ENCODE results near the gene PDIA5. TPM values are rescaled to one million over a fixed set of nuclear protein-coding genes. Genes with fewer than 3 reads are reported as not detected.

PDIA5 gene
- total and polyA plus RNA-seq, 2 donors (not counting 1 experiment from before 2014, with no cell fraction given) = 2.6 to 3.8 TPM

GRCh38 chr3:123067689-123068600 lies 1.1 kb downstream of the PDIA5 start:
- Histone ChIP-seq H3K79me2 (ENCODE audit: control insufficient read depth, insufficient read depth, low read length) (peaks cover 39% of the 10 kb centered on the region), H3K4me1 (ENCODE audit: control insufficient read depth in 2 of 2, insufficient read depth in 2 of 2, low read length in 2 of 2) (peaks cover 9 to 10% of the 10 kb centered on the region in 2 donors), H4K20me1 (ENCODE audit: control insufficient read depth, insufficient read depth, low read length, poor library complexity, severe bottlenecking) (peaks cover 7% of the 10 kb centered on the region), H3K27me3 (replicated peaks in 1 of 4; ENCODE audit: control extremely low read depth in 1 of 4, control insufficient read depth in 3 of 4, insufficient read depth in 4 of 4, low read length in 3 of 4) (no peaks in the 10 kb centered on the region), H3K27ac (ENCODE audit: low read length in 2 of 2) (no peak overlapping the region), H3K9ac (ENCODE audit: low read length) (peak overlapping the region; percentile 79), H3K4me3 (ENCODE audit: control extremely low read depth in 1 of 5, extremely low read depth in 1 of 5, insufficient read depth in 1 of 5, low read depth in 2 of 5, low read length in 4 of 5) (peak overlapping the region; percentile 13 to 74 (median 61)), H2AFZ (ENCODE audit: insufficient read depth, low read depth, low read length, poor library complexity, severe bottlenecking) (peak overlapping the region; percentile 88), H3K4me2 (replicated peaks; ENCODE audit: low read depth, low read length, poor library complexity, severe bottlenecking) (peak overlapping the region; percentile 94), H3K36me3 (replicated peaks in 1 of 2; ENCODE audit: control extremely low read depth in 1 of 2, control insufficient read depth in 1 of 2, extremely low read depth in 1 of 2, insufficient read depth in 2 of 2, low read length in 1 of 2) (no peaks in the 10 kb centered on the region), H3K9me3 (ENCODE audit: control extremely low read depth in 1 of 3, control insufficient read depth in 2 of 3, insufficient read depth in 1 of 3, low read length in 2 of 3) (no peaks in the 10 kb centered on the region)
- Mint-ChIP-seq H3K27me3 (no peaks in the 10 kb centered on the region), H3K4me1 (peaks cover 14% of the 10 kb centered on the region), H3K4me3 (peak overlapping the region; percentile 84), H3K9me3 (ENCODE audit: insufficient read depth) (no peaks in the 10 kb centered on the region), H3K27ac (no peak overlapping the region)
- TF ChIP-seq CTCF (IDR thresholded peaks at IDR 0.05) = no peak
- TF ChIP-seq EZH2 (IDR thresholded peaks at IDR 0.05; ENCODE audit: borderline replicate concordance, insufficient read depth, low read depth, low read length, poor library complexity, severe bottlenecking) = no peak
- no peak for DNase-seq
- WGBS (ENCODE audit: insufficient coverage) = 21% methylated on average over 10 of the region's 24 CpGs
- POLR2A ChIA-PET = no interaction called here
- CTCF ChIA-PET = interaction anchor here (0.7 to 1.3 kb wide), 2 partner anchors 37 to 42 kb away, joined by 3 read pairs; no protein-coding TSS in a partner anchor
- ATAC-seq (ENCODE audit: low read depth) = peak; percentile 21
- intact Hi-C loops (cut with micrococcal nuclease) = no loop called here
